ENCODE data around the gene PPP6R1.

DNA sequence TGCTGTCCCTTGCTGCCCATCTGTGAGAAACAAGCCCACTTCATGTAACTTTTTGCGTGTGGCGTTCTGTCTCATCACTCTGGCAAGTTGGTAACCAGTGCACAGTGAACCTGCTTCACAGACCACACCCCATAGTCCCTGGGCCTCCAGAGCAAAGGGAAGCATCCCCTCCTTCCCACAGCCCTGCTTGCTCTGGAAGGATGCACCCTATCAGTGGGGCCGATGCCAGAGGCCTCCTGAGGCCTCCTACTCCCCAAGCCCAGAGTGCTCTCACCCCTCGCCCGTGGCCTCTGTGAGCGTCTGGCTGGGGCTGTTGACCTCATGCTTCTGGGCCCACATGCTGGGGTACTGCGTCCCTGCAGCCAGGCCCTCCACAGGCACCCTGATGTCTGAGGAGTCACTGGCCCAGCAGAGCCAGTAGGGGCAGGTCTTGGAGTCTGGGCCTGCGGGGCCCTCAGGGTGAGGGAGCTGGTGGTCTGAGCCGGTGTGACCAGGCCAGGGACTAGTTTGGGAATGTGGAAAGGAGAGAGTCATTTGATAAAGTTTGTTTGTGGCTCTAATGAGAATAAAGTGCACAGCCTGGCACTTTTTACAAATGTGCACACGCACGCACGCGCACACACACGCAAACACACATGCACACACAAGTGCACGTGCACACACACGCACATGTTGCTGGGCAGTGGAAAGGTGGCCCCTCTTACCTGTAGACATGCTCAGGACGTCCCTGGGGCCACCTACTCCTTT lies 35.4 kb downstream of the PPP6R1 start:
- no peak for TF ChIP-seq CTCF (IDR thresholded peaks at IDR 0.05)
- no peak for TF ChIP-seq POLR2A (IDR thresholded peaks at IDR 0.05)

Data from stomach (tissue), 4 donors.